ENCODE results near the gene CENPX.

The CENPX gene

DNA sequence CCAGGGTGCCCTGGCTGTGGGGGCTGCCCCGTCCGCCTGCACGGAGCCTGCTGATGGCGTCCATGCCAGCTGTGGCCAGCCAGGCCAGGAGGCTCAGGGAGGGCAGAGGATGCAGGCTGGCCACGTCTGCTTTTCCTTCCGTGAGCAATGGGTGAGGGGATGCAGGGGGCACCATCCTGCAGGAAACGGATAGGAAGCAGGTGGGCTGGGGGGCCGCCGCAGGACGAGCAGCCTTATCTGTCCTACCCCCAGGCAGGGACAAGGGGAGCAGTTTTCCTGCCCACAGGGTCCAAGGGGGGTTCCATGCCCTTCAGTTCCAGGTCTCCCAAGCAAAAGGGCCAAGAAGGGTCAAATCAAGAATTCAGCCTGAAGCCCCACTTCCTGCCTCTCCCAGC lies 36.2 kb upstream of the CENPX start:
- Mint-ChIP-seq H3K4me1 (ENCODE audit: low read depth) (peaks cover under 1% of the 10 kb centered on the region), H3K27me3 (no peaks in the 10 kb centered on the region), H3K9me3 (ENCODE audit: low read depth) (no peaks in the 10 kb centered on the region), H3K4me3 (no peak overlapping the region), H3K27ac (no peak overlapping the region), H3K36me3 (no peaks in the 10 kb centered on the region)

DNA sequence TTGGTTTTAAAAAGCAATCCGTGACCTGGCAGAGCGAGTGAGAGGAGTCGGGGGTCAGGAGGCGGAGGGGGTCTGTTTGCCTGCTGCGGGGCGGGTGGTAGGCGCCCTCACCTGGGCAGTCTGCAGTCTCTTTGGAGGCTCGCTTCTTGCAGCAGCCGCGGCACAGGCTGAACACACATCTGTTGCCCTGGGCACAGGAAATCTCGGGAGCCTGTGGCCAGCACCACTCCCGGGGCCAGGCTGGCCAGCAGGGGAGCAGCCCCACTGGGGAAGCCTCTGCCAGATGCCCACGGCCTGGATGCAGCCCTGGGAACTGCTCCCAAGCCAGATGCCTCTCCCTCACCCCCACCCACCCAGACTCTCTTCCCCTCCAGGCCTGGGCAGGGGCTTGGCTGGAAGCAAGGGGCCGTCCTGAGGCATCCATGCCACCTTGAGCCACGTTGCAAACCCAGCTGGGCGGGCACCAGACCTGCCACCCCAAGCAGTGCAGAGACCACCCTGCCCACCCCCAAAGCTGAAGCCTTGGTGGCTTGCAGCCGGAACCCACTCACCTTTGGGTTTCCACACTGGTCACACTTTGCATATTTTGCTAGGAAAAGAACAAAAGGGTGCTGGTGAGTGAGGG lies 35.7 kb upstream of the CENPX start:
- no peak overlapping the region for H3K27ac Mint-ChIP-seq
- no peaks in the 10 kb centered on the region for H3K27me3 Mint-ChIP-seq

DNA sequence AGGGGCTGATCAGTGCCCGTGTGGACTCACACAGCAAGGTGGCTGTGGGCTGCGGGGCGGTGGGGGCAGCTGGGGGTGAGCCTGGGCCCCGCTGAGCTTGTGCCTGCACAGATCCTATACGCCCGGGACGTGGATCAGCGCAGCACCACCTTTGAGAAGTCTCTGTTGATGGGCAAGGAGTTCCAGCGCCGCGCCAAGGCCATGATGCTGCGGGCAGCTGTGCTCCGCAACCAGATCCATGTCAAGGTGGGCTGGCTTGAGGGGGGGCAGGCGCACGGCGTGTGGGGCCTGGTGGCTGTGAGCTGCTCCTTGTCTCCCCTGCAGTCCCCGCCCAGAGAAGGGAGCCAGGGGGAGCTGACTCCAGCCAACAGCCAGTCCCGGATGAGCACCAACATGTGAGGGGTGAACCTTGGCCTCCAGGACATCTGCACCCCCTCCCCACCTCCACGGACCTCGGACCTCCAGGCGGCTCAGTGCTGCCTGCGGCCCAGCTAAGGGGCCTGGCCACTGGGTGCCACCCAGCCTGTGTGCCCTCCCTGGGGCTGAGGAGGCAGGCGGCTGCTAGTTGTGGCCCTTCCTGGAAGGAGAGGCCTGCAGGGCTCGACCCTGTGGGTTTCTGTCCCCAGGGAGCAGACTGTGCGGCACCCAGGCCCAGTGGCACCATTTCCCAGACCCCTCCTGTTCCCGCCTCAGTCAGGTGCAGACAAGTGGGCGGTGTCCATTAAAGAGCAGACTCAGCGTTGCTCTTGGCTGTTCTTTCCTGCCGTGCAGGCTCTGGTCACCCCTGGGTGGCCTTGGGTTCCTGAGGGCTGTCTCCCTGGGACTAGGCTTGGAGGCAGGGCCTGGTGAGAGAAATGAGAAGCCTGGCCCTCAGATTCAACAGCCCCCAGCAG lies 34.3 kb upstream of the CENPX start:
- Mint-ChIP-seq H3K4me3 (no peak overlapping the region), H3K9me3 (ENCODE audit: low read depth) (no peaks in the 10 kb centered on the region), H3K36me3 (no peaks in the 10 kb centered on the region), H3K27ac (no peak overlapping the region), H3K27me3 (no peaks in the 10 kb centered on the region), H3K4me1 (ENCODE audit: low read depth) (peaks cover 5% of the 10 kb centered on the region)

More for the DNA sequence above, 35.7 kb upstream of the CENPX start:
- H3K36me3 Mint-ChIP-seq: no peaks in the 10 kb centered on the region
- H3K4me3 Mint-ChIP-seq: no peak overlapping the region
- H3K9me3 Mint-ChIP-seq (ENCODE audit: low read depth): no peaks in the 10 kb centered on the region
- H3K4me1 Mint-ChIP-seq (ENCODE audit: low read depth): peaks cover 4% of the 10 kb centered on the region

DNA sequence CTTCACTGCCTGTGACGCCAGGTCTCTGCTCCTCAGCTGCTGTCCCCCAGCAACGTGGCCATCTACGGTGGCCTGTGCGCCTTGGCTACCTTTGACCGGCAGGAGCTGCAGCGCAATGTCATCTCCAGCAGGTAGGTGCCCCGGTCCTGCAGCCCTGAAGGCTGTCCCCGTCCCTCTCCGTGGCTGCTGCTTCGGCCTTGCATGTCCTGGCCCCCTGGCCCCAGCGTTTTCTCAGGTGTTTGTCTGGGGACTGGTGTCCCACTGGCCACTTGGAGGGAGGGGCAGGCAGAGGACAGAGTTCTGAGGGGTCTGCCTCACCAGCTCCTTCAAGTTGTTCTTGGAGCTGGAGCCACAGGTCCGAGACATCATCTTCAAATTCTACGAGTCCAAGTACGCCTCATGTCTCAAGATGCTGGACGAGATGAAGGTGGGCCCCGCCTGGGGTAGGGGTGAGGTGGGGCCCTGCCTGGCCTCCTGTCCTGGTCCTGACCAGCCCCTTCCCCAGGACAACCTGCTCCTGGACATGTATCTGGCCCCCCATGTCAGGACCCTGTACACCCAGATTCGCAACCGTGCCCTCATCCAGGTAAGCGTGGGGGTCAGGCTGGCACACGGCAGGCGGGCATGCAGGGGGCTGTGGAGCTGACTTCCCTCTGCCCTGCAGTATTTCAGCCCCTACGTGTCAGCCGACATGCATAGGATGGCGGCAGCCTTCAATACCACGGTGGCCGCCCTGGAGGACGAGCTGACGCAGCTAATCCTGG lies 33.5 kb upstream of the CENPX start:
- H3K4me3 Mint-ChIP-seq: no peak overlapping the region
- H3K27me3 Mint-ChIP-seq: no peaks in the 10 kb centered on the region
- peaks cover 5% of the 10 kb centered on the region for H3K4me1 Mint-ChIP-seq (ENCODE audit: low read depth)

DNA sequence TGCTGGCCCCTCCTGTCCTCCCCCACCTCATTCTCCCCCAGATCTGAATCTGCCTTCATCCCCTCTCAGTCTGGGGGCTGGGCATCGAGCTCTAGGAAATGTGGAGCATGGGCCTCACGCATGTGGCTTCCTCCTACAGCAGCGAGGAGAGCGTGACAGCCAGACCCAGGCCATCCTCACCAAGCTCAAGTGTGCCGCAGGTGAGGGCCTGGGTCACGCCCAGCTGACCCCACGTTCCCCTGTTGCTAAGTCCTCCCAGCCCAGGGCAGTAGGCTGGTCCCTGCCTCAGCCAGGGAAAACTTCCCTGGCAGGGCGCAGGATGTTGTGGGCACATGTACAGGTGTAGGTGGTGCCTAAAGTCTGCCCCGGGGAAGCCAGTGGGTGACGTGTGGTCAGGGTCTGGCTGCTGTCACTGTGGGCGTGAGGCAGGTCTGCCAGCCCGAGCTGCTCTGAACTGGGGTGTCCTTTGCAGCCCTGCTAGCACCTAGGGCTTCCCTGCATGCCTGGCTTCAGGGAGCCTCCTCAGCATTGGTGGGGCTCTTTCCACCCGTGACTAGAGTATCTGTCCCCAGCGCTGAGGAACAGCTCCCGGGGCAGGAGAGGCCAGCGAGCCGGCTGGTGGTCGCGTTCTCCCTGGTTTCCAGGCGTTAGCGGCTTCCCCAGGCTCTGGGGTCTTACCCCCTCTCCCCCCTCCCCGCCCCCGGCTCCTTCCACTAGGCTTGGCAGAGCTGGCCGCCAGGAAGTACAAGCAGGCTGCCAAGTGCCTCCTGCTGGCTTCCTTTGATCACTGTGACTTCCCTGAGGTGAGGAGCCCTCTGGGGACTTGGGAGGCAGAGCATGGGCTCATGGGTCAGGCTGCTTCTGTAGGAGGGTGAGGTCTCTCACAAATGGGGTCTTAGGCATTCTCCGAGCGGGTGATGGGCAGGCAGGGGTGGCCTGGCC lies 32.6 kb upstream of the CENPX start:
- H3K4me3 Mint-ChIP-seq: peak overlapping the region; percentile 13
- no peaks in the 10 kb centered on the region for H3K27me3 Mint-ChIP-seq
- peaks cover 11% of the 10 kb centered on the region for H3K4me1 Mint-ChIP-seq (ENCODE audit: low read depth)
- no peaks in the 10 kb centered on the region for H3K36me3 Mint-ChIP-seq
- no peak overlapping the region for H3K27ac Mint-ChIP-seq
- no peaks in the 10 kb centered on the region for H3K9me3 Mint-ChIP-seq (ENCODE audit: low read depth)

More for the DNA sequence above, 33.5 kb upstream of the CENPX start:
- Mint-ChIP-seq H3K27ac (no peak overlapping the region), H3K9me3 (ENCODE audit: low read depth) (no peaks in the 10 kb centered on the region), H3K36me3 (no peaks in the 10 kb centered on the region)

DNA sequence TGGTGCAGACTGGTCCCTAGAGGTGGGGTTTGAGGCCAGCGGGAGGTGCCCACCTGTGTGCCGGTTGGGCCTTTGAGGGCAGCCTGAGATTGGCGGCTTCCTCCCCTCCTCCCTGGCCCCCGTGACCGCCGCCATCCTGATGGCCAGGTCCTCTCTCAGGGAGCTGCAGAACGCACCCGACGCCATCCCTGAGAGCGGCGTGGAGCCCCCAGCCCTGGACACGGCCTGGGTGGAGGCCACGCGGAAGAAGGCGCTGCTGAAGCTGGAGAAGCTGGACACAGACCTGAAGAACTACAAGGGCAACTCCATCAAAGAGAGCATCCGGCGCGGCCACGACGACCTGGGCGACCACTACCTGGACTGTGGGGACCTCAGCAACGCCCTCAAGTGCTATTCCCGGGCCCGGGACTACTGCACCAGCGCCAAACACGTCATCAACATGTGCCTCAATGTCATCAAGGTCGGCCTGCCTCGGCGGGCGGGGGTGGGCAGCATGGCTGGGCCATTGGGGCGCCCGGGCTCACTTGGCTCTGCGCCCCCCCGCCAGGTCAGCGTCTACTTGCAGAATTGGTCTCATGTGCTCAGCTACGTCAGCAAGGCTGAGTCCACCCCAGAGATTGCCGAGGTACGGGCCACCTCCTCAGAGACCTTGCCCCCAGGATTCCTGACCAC lies 31.8 kb upstream of the CENPX start:
- no peaks in the 10 kb centered on the region for H3K27me3 Mint-ChIP-seq
- H3K9me3 Mint-ChIP-seq (ENCODE audit: low read depth): no peaks in the 10 kb centered on the region
- H3K4me3 Mint-ChIP-seq: peak overlapping the region; percentile 13
- H3K36me3 Mint-ChIP-seq: no peaks in the 10 kb centered on the region
- H3K27ac Mint-ChIP-seq: no peak overlapping the region
- peaks cover 12% of the 10 kb centered on the region for H3K4me1 Mint-ChIP-seq (ENCODE audit: low read depth)

DNA sequence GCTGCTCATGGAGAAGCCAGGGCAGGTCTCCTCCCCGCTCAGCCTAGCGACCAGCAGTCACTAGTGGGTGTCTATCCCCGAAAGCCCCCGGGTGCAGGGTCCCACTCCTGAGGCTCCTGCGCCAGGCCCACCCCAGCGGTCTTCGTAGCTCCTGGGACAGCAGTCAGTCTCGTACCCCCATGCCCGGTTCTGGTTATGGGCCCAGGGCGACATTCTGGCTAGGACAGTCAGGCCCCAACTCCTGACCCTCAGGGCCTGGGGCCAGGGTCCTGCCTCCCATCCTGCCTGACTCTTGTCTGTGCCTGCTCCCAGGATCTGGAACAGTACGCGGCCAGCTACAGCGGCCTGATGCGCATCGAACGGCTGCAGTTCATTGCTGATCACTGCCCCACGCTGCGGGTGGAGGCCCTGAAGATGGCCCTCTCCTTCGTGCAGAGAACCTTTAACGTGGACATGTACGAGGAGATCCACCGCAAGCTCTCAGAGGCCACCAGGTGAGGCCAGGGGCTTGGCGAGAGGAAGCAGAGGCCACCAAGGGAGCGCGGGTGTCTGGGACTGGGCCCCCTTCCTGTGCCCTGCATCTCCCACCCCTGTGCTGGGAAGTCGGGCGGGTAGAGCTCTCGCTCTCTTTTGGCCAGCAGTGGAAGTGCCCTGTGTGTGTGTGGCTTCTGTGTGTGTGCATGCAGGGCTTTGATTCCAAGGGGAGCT lies 31.0 kb upstream of the CENPX start:
- H3K27me3 Mint-ChIP-seq: no peaks in the 10 kb centered on the region
- no peaks in the 10 kb centered on the region for H3K9me3 Mint-ChIP-seq (ENCODE audit: low read depth)
- peak overlapping the region; percentile 84 for H3K4me3 Mint-ChIP-seq
- peaks cover 12% of the 10 kb centered on the region for H3K4me1 Mint-ChIP-seq (ENCODE audit: low read depth)
- no peak overlapping the region for H3K27ac Mint-ChIP-seq
- no peaks in the 10 kb centered on the region for H3K36me3 Mint-ChIP-seq

DNA sequence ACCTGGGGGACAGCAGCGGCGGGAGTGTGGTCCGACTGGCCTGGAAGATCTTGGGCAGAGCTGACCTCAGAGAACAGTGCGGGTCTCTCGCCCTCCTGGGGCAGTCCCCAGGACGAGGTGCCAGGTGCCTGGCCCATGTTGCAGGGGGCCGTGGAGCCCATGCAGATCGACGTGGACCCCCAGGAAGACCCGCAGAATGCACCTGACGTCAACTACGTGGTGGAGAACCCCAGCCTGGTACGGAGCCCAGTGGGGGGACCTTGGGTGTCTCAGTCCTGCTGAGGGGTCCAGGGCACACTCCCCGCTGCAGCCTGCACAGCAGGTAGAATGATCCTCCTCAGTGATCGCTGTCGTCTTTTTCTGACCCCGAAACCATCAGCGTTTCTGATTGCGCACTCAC lies 30.5 kb upstream of the CENPX start:
- no peak overlapping the region for H3K27ac Mint-ChIP-seq
- H3K9me3 Mint-ChIP-seq (ENCODE audit: low read depth): no peaks in the 10 kb centered on the region
- H3K36me3 Mint-ChIP-seq: no peaks in the 10 kb centered on the region
- no peaks in the 10 kb centered on the region for H3K27me3 Mint-ChIP-seq
- H3K4me3 Mint-ChIP-seq: peak overlapping the region; percentile 84
- peaks cover 12% of the 10 kb centered on the region for H3K4me1 Mint-ChIP-seq (ENCODE audit: low read depth)

DNA sequence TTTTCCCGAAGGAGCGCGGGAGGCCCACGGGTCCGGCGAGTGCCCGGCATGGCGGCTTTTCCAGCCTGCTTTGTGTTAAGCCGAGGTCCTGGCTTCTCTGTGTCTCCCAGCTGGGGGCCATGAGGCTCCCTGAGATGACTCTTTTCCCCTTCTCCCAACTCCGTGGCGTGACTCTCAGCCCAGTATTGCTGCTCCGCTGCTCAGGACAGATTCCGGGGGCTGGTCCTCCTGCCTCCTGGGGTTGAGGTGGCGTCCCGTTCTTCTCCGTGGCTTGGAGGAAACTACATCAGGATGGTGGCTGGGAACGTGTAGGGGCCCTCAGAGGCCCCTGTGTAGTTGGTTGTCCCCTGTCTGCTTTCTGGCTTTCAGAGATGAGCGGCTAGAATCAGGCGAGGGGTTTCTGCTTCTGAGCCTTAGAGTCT lies 30.0 kb upstream of the CENPX start:
- Mint-ChIP-seq H3K27ac (no peak overlapping the region), H3K4me3 (peak overlapping the region; percentile 84), H3K27me3 (no peaks in the 10 kb centered on the region), H3K4me1 (ENCODE audit: low read depth) (peaks cover 12% of the 10 kb centered on the region), H3K9me3 (ENCODE audit: low read depth) (no peaks in the 10 kb centered on the region), H3K36me3 (no peaks in the 10 kb centered on the region)

DNA sequence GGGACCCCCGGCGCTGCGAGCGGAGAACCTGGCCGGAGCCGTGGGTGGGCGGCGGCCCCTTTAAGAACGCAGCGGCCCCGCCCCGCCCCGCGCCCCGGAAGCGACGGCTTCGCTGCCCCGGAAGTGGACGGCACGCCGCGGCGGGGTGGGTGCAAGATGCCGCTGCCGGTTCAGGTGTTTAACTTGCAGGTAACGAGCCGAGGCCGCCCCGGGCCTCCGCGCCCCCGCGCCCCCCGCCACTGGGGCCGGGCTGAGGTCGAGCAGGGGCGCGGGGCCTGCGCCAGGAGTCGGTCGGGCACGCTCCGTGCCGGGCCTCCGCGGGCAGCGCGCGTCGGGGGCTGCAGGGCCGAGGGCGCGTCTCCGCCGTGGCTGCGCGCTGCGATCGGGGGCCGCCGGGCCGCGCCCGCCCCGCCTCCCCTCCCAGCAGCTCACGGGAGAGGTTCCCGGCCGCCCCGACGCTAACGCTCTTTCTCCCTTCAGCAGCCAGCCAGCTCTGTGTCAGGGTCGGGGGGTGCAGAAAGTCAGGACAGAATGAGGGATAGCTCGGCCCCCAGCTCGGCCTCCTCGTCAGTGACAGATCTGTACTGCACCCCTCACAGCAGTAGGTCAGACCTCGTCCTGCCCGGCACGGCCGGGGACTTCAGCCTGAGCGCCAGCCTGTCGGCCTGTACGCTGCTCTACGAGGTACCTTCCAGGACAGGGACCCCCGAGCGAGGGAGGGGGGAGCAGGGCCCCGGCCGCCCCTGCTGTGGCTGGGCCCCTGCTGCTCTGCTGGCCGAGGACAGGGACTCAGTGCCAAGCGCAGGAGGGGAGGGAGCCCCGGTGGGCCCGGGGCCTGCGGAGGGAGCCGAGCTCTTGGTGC lies 29.3 kb upstream of the CENPX start, which contains the start of the genes GPS1 and RFNG:
Gene GPS1 (plus strand): TSS at position 123 of the 862 bp plus-strand sequence. CDS start 34 bp downstream, at position 157.
Gene RFNG (minus strand): TSS at position 36 of the 862 bp plus-strand sequence. CDS start 45 bp downstream, outside the sequence.
- peaks cover 13% of the 10 kb centered on the region for H3K4me1 Mint-ChIP-seq (ENCODE audit: low read depth)
- no peaks in the 10 kb centered on the region for H3K36me3 Mint-ChIP-seq
- no peaks in the 10 kb centered on the region for H3K27me3 Mint-ChIP-seq
- no peaks in the 10 kb centered on the region for H3K9me3 Mint-ChIP-seq (ENCODE audit: low read depth)
- peak within 1 kb of the TSS; percentile 79 for H3K27ac Mint-ChIP-seq
- peak within 1 kb of the TSS; percentile 88 for H3K4me3 Mint-ChIP-seq

DNA sequence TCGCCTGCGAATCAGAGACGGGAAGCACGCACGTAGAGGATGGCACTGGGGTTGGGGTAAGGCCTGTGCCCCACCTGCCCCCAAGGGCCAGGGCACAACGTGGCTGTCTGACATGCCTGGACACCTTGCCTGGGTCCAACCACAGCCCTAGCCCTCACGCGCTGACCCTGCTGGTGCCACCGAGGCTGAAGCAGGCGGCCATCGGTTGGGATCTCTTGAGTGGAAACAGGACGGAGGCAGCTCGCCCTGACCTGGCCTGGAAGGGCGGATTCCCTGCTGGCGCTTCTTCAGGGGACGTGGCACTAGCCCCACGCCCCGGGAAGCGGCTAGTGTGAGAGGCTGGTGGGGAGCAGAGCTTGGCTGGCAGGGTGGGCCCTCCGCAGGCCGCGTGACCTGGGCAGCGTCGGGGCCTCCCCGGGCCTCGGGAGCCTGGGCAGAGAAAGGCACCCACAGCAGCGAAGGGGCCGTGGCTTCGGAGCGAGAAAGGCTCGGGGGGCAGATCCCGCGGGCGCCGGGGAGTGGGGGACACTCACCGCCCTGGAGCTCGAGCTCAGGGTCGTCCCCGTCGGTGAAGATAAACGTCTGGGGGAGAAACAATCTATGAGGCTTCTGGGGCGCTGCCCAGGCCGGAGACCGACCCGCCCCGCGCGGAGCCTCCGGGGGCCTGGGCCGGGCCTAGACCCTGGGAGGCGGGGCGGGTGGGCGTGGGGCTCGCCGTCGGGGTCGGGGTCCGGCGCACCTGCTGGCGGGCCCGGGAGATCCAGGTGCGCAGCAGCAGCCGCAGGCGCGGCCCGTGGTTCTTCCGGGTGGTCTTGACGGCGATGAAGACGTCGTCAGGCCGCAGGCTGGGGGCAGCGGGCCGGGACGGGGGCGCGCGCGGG lies 28.3 kb upstream of the CENPX start:
- Mint-ChIP-seq H3K4me3 (peak overlapping the region; percentile 83), H3K27ac (peak overlapping the region; percentile 8), H3K9me3 (ENCODE audit: low read depth) (no peaks in the 10 kb centered on the region), H3K27me3 (no peaks in the 10 kb centered on the region), H3K36me3 (no peaks in the 10 kb centered on the region), H3K4me1 (ENCODE audit: low read depth) (peaks cover 13% of the 10 kb centered on the region)

All from activated naive CD8-positive, alpha-beta T cell (primary cell).